SK-N-SH (cell line): ENCODE measurements around the gene PBXIP1. TPM values are rescaled to one million over a fixed set of nuclear protein-coding genes. Genes with fewer than 3 reads are reported as not detected.

Source experiments
- CTCF ChIA-PET: fragments of 300-600, 350-600 bp; formaldehyde crosslinking; extraction: SDS; loops from one replicate; lab custom pipeline; 2021; lab: Yijun Ruan, JAX
- POLR2A ChIA-PET: fragments of 350-600 bp; sonication (Branson Sonifier 250); formaldehyde crosslinking; extraction: SDS; loops from one replicate; lab custom pipeline; 2020; ENCODE audit warnings: antibody characterized with exemption, inconsistent platforms; lab: Yijun Ruan, JAX
- DNase-seq: peaks from one replicate; pipeline ENCODE4 v3.0.0; 2012
- H2AFZ ChIP-seq: fragments of 200-600 bp; sonication (generic); 2 replicates; pipeline ENCODE4 v1.8.1; 2016; ENCODE audit warnings: antibody characterized with exemption, mild to moderate bottlenecking, low read depth
- H3F3A ChIP-seq: fragments of 200-600 bp; sonication (generic); replicated peaks from 2 replicates; pipeline ENCODE3; 2016; ENCODE audit warnings: antibody characterized with exemption, mild to moderate bottlenecking; ENCODE audit not compliant: insufficient read depth
- H3K27ac ChIP-seq, 2 experiments: fragments of 200-500 bp in 1 of 2; fragments of 200-600 bp in 1 of 2; sonication (Bioruptor generic) in 1 of 2; sonication (generic), shearing (Covaris generic) in 1 of 2; 2 replicates each; pipeline versions ENCODE4 v1.5.1 to v1.6.1; 2014 to 2016; ENCODE audit warnings: low read depth in 2 of 2, inconsistent platforms in 1 of 2, low read length in 1 of 2, mild to moderate bottlenecking in 1 of 2, mixed read lengths in 1 of 2
- H3K27me3 ChIP-seq: fragments of 200-600 bp; sonication (generic), shearing (Covaris generic); 2 replicates; pipeline ENCODE4 v1.6.1; 2016; ENCODE audit warnings: mixed run types; ENCODE audit not compliant: insufficient read depth
- H3K36me3 ChIP-seq, 2 experiments: fragments of 200-500 bp in 1 of 2; fragments of 200-600 bp in 1 of 2; sonication (Bioruptor generic) in 1 of 2; sonication (generic) in 1 of 2; replicated peaks in 1 of 2; 2 replicates each; pipeline versions ENCODE3 to v1.5.1; 2014 to 2016; ENCODE audit warnings: low read length in 1 of 2, mild to moderate bottlenecking in 1 of 2; ENCODE audit not compliant: insufficient read depth in 2 of 2, control insufficient read depth in 1 of 2
- H3K4me1 ChIP-seq, 2 experiments: fragments of 200-500 bp in 1 of 2; fragments of 200-600 bp in 1 of 2; sonication (Bioruptor generic) in 1 of 2; sonication (generic), shearing (Covaris generic) in 1 of 2; 2 replicates each; pipeline versions ENCODE4 v1.5.1 to v1.6.1; 2014 to 2016; ENCODE audit warnings: low read depth in 1 of 2, low read length in 1 of 2, mixed run types in 1 of 2; ENCODE audit not compliant: insufficient read depth in 2 of 2, control insufficient read depth in 1 of 2
- H3K4me2 ChIP-seq: fragments of 200-600 bp; sonication (generic), shearing (Covaris generic); 2 replicates; pipeline ENCODE4 v1.6.1; 2017; ENCODE audit warnings: mixed run types
- H3K4me3 ChIP-seq, 2 experiments: fragments of 200-500 bp in 1 of 2; fragments of 200-600 bp in 1 of 2; sonication (Bioruptor generic) in 1 of 2; sonication (generic), shearing (Covaris generic) in 1 of 2; 2 replicates each; pipeline versions ENCODE4 v1.5.1 to v1.8.1; 2014 to 2016; ENCODE audit warnings: low read depth in 2 of 2, inconsistent platforms in 1 of 2, low read length in 1 of 2, mild to moderate bottlenecking in 1 of 2, mixed read lengths in 1 of 2, moderate library complexity in 1 of 2
- H3K79me2 ChIP-seq: fragments of 200-600 bp; sonication (generic); 2 replicates; pipeline ENCODE4 v1.8.1; 2017; ENCODE audit warnings: mild to moderate bottlenecking; ENCODE audit not compliant: insufficient read depth
- H3K9ac ChIP-seq: fragments of 200-600 bp; sonication (generic); 2 replicates; pipeline ENCODE4 v1.6.1; 2017; ENCODE audit warnings: mixed run types
- H3K9me2 ChIP-seq: fragments of 200-600 bp; sonication (generic); 2 replicates; pipeline ENCODE4 v1.6.1; 2017; ENCODE audit warnings: mixed run types
- H3K9me3 ChIP-seq: fragments of 200-600 bp; sonication (generic); 2 replicates; pipeline ENCODE4 v1.6.1; 2017; ENCODE audit warnings: mixed run types, mild to moderate bottlenecking, moderate library complexity
- H4K20me1 ChIP-seq: fragments of 200-600 bp; sonication (generic); 2 replicates; pipeline ENCODE4 v1.6.1; 2017; ENCODE audit warnings: mild to moderate bottlenecking, mixed run types; ENCODE audit not compliant: insufficient read depth
- CHD2 ChIP-seq: fragments of 150-350 bp; IDR thresholded peaks from 2 replicates; pipeline ENCODE4 v1.6.1; 2018; ENCODE audit warnings: low read length; ENCODE audit not compliant: partially characterized antibody
- CTCF ChIP-seq: fragments of 200-600 bp; sonication (generic); IDR thresholded peaks from 2 replicates; pipeline ENCODE4 v1.6.1; 2017; ENCODE audit warnings: antibody characterized with exemption, mild to moderate bottlenecking, moderate library complexity
- EP300 ChIP-seq, 2 experiments: IDR thresholded peaks; 2 replicates each; pipeline versions ENCODE4 v1.4.0 to v1.6.1; 2012; ENCODE audit warnings: borderline replicate concordance in 1 of 2, low read depth in 1 of 2, low read length in 1 of 2
- FOXM1 ChIP-seq: IDR thresholded peaks from 2 replicates; pipeline ENCODE4 v1.4.0; 2012; ENCODE audit warnings: low read depth, mild to moderate bottlenecking
- GABPA ChIP-seq: IDR thresholded peaks from 2 replicates; pipeline ENCODE4 v1.4.0; 2012; ENCODE audit warnings: low read depth, mild to moderate bottlenecking
- GATA2 ChIP-seq: sonication (generic); formaldehyde crosslinking; IDR thresholded peaks from 2 replicates; pipeline ENCODE4 v1.5.0; 2020; ENCODE audit warnings: mild to moderate bottlenecking, missing genetic modification reagents
- JUND ChIP-seq: IDR thresholded peaks from 2 replicates; pipeline ENCODE4 v1.4.0; 2012
- NRF1 ChIP-seq: IDR thresholded peaks from 2 replicates; pipeline ENCODE4 v1.6.1; 2012; ENCODE audit warnings: low read depth, mild to moderate bottlenecking, low read length
- RAD21 ChIP-seq: IDR thresholded peaks from 2 replicates; pipeline ENCODE4 v1.6.1; 2012; ENCODE audit warnings: mild to moderate bottlenecking, low read length
- RCOR1 ChIP-seq: fragments of 150-350 bp; IDR thresholded peaks from 2 replicates; pipeline ENCODE4 v1.6.1; 2017; ENCODE audit warnings: antibody characterized with exemption, low read length
- RXRA ChIP-seq: IDR thresholded peaks from 2 replicates; pipeline ENCODE4 v1.4.0; 2012; ENCODE audit warnings: low read depth, mild to moderate bottlenecking, borderline replicate concordance
- TAF1 ChIP-seq: IDR thresholded peaks from 2 replicates; pipeline ENCODE4 v1.6.1; 2012; ENCODE audit warnings: low read depth, mild to moderate bottlenecking, low read length, moderate library complexity, borderline replicate concordance
- TCF12 ChIP-seq: IDR thresholded peaks from 2 replicates; pipeline ENCODE4 v1.4.0; 2012
- TEAD4 ChIP-seq: IDR thresholded peaks from 2 replicates; pipeline ENCODE4 v1.4.0; 2012; ENCODE audit warnings: mild to moderate bottlenecking, borderline replicate concordance; ENCODE audit not compliant: insufficient read depth
- USF2 ChIP-seq: fragments of 150-350 bp; IDR thresholded peaks from 2 replicates; pipeline ENCODE4 v1.6.1; 2017; ENCODE audit warnings: antibody characterized with exemption, low read length, low read depth, borderline replicate concordance
- ZBTB33 ChIP-seq: IDR thresholded peaks from 2 replicates; pipeline ENCODE4 v1.4.0; 2012; ENCODE audit warnings: low read depth, borderline replicate concordance
- WGBS: methylation state at CpG from one replicate; pipeline ENCODE4 v1.1.6; 2017; ENCODE audit warnings: low lambda C conversion rate; 5-methylcytosine and 5-hydroxymethylcytosine counted together
- polyA plus RNA-seq, 3 experiments: library from polyadenylated mRNA; depleted of rRNA; stranded (reverse); fragments of >200 nt; gene quantifications; 2 replicates each; pipeline ENCODE4 v1.2.3, GENCODE V29; 2012
- TF ChIP-seq, protein P1 (sequence below): IDR thresholded peaks from 2 replicates; pipeline ENCODE4 v1.6.1; 2012; ENCODE audit warnings: mild to moderate bottlenecking, low read depth, low read length, moderate library complexity

Gene PBXIP1
- polyA plus RNA-seq, 1 of the 3 experiments (the other 2 are of a cell fraction): 55.9 TPM

GRCh38 chr1:154941333-154942013, 14.4 kb downstream of the PBXIP1 start:
- ChIA-PET CTCF (interaction anchor here (0.8 to 6.6 kb wide), 6 partner anchors 58 to 382 kb away, joined by 3 to 34 read pairs (median 6); no protein-coding TSS in a partner anchor), POLR2A (no interaction called here)
- Histone ChIP-seq H3K27ac (peak overlapping the region in 1 of 2 experiments; percentile 36; a peak in 1 of 4 replicates), H3K4me3 (no peak overlapping the region), H3K79me2 (no peaks in the 10 kb centered on the region), H2AFZ (no peak overlapping the region), H3K27me3 (no peaks in the 10 kb centered on the region), H3K36me3 (peaks cover 0 to 11% of the 10 kb centered on the region in 2 experiments), H3K9me3 (no peaks in the 10 kb centered on the region), H3K9me2 (no peaks in the 10 kb centered on the region), H3K4me1 (peaks cover 15 to 30% of the 10 kb centered on the region in 2 experiments; a peak in 3 of 4 replicates), H3K4me2 (no peak overlapping the region), H4K20me1 (no peaks in the 10 kb centered on the region), H3F3A (peaks cover 19% of the 10 kb centered on the region), H3K9ac (no peak overlapping the region)
- 77% methylated on average over 5 of the region's 5 CpGs for WGBS
- TF ChIP-seq CHD2: no peak
- 0 out of 2 replicates have a peak, but pooled peaks have one; percentile 14 for TF ChIP-seq RCOR1
- DNase-seq: peak; percentile 65

- no peak for DNase-seq
- Histone ChIP-seq H2AFZ (no peak overlapping the region), H3K36me3 (peaks cover 0 to 7% of the 10 kb centered on the region in 2 experiments), H3K27ac (peak overlapping the region in 1 of 2 experiments; percentile 5; a peak in 1 of 4 replicates), H3K4me2 (no peak overlapping the region), H3K79me2 (peaks cover 5% of the 10 kb centered on the region; the same call in 1 of the 2 replicates), H3K9ac (no peak overlapping the region), H3K4me1 (peaks cover 18 to 33% of the 10 kb centered on the region in 2 experiments; a peak in 3 of 4 replicates), H3F3A (peaks cover 19% of the 10 kb centered on the region), H3K9me2 (no peaks in the 10 kb centered on the region), H4K20me1 (no peaks in the 10 kb centered on the region), H3K4me3 (no peak overlapping the region), H3K27me3 (no peaks in the 10 kb centered on the region), H3K9me3 (no peaks in the 10 kb centered on the region)
- 82% methylated on average over 8 of the region's 8 CpGs for WGBS
- POLR2A ChIA-PET: interaction anchor here (0.7 kb wide), 1 partner anchor 25 kb away, joined by 3 read pairs; no protein-coding TSS in a partner anchor
- CTCF ChIA-PET: interaction anchor here (0.7 to 6.6 kb wide), 8 partner anchors 58 to 381 kb away, joined by 3 to 34 read pairs (median 6); no protein-coding TSS in a partner anchor
- TF ChIP-seq EP300 (IDR thresholded peaks at IDR 0.05; ENCODE audit: borderline replicate concordance in 1 of 2, low read depth in 1 of 2, low read length in 1 of 2) (no peak), RXRA (no peak), FOXM1 (no peak), RCOR1 (no peak), CTCF (no peak), TCF12 (no peak), JUND (no peak), TEAD4 (no peak), NRF1 (no peak), RAD21 (no peak), GATA2 (no peak), TAF1 (no peak), USF2 (no peak), GABPA (no peak), ZBTB33 (no peak)
- TF ChIP-seq, protein P1, sequence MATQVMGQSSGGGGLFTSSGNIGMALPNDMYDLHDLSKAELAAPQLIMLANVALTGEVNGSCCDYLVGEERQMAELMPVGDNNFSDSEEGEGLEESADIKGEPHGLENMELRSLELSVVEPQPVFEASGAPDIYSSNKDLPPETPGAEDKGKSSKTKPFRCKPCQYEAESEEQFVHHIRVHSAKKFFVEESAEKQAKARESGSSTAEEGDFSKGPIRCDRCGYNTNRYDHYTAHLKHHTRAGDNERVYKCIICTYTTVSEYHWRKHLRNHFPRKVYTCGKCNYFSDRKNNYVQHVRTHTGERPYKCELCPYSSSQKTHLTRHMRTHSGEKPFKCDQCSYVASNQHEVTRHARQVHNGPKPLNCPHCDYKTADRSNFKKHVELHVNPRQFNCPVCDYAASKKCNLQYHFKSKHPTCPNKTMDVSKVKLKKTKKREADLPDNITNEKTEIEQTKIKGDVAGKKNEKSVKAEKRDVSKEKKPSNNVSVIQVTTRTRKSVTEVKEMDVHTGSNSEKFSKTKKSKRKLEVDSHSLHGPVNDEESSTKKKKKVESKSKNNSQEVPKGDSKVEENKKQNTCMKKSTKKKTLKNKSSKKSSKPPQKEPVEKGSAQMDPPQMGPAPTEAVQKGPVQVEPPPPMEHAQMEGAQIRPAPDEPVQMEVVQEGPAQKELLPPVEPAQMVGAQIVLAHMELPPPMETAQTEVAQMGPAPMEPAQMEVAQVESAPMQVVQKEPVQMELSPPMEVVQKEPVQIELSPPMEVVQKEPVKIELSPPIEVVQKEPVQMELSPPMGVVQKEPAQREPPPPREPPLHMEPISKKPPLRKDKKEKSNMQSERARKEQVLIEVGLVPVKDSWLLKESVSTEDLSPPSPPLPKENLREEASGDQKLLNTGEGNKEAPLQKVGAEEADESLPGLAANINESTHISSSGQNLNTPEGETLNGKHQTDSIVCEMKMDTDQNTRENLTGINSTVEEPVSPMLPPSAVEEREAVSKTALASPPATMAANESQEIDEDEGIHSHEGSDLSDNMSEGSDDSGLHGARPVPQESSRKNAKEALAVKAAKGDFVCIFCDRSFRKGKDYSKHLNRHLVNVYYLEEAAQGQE: no peak
Measured at GRCh38 chr1:154940651-154941194, 15.2 kb downstream of the PBXIP1 start.
